Activated CD4-positive, alpha-beta T cell treated with anti-CD3 and anti-CD28 coated beads, Interleukin-10, Interleukin-2, amounts not matched to agents 100 ng/mL and 50 ng/mL, durations not matched to agents 16 hours and 8 hours (primary cell): ENCODE measurements around the gene CNTNAP3B.
"Not testable (repeated sequence)": the region's sequence is repeated elsewhere in the genome, so short reads cannot be mapped to it uniquely, and the experiment has no call there.

ENCODE experiments used
- DNase-seq: peaks from one replicate; pipeline ENCODE4 v3.0.0-alpha.2; 2020

The CNTNAP3B gene

GRCh38 chr9:41974906-41975305 is 154.3 kb downstream of the CNTNAP3B start:
- not testable (repeated sequence) for DNase-seq

- DNase-seq: not testable (repeated sequence)
Measured at GRCh38 chr9:41953007-41953406, 176.2 kb downstream of the CNTNAP3B start.

GRCh38 chr9:41941738-41942137 is 187.5 kb downstream of the CNTNAP3B start:
- not testable (repeated sequence) for DNase-seq

GRCh38 chr9:41938143-41938542 is 191.1 kb downstream of the CNTNAP3B start:
- not testable (repeated sequence) for DNase-seq

GRCh38 chr9:41935727-41936126 is 193.5 kb downstream of the CNTNAP3B start:
- not testable (repeated sequence) for DNase-seq

GRCh38 chr9:41929172-41929571 is 200.1 kb downstream of the CNTNAP3B start:
- DNase-seq: not testable (repeated sequence)

GRCh38 chr9:41917374-41917773 is 211.9 kb downstream of the CNTNAP3B start:
- DNase-seq: not testable (repeated sequence)

GRCh38 chr9:41905488-41905887 is 223.7 kb downstream of the CNTNAP3B start:
- DNase-seq: not testable (repeated sequence)

GRCh38 chr9:41902762-41903161 is 226.5 kb downstream of the CNTNAP3B start:
- DNase-seq: not testable (repeated sequence)

GRCh38 chr9:41898720-41899343 is 230.4 kb downstream of the CNTNAP3B start:
- not testable (repeated sequence) for DNase-seq

- not testable (repeated sequence) for DNase-seq
Measured at GRCh38 chr9:41874557-41874956, 254.7 kb downstream of the CNTNAP3B start.

GRCh38 chr9:41855422-41855821 is 273.8 kb downstream of the CNTNAP3B start:
- DNase-seq: not testable (repeated sequence)

GRCh38 chr9:41851848-41852740 is 277.1 kb downstream of the CNTNAP3B start:
- DNase-seq: not testable (repeated sequence)

- not testable (repeated sequence) for DNase-seq
Measured at GRCh38 chr9:41847829-41848228, 281.4 kb downstream of the CNTNAP3B start.
